Gastrocnemius medialis (tissue), 4 donors: ENCODE measurements around the gene C17orf100. TPM values are rescaled to one million over a fixed set of nuclear protein-coding genes. Genes with fewer than 3 reads are reported as not detected.
"Not testable (repeated sequence)": the region's sequence is repeated elsewhere in the genome, so short reads cannot be mapped to it uniquely, and the experiment has no call there.

Source experiments
- ATAC-seq, 2 donors: fragments of 150-250 bp; one replicate each; pipeline ENCODE4 v1.9.1; 2016
- DNase-seq, 2 donors: peaks; one replicate each; pipeline ENCODE4 v3.0.0-alpha.2; 2019
- H3K27ac ChIP-seq, 4 donors: fragments of 200-600 bp; sonication (generic); 1 replicate in 1 of 4; 2 replicates in 3 of 4; pipeline ENCODE4 v1.5.1; 2016 to 2018; ENCODE audit warnings: mild to moderate bottlenecking in 2 of 4, moderate library complexity in 1 of 4
- H3K27me3 ChIP-seq, 3 donors: fragments of 200-600 bp; sonication (generic) in 2 of 3; 1 replicate in 1 of 3; 2 replicates in 2 of 3; pipeline versions ENCODE4 v1.5.1 to v1.6.0; 2016 to 2019; ENCODE audit warnings: mild to moderate bottlenecking in 1 of 3, moderate library complexity in 1 of 3
- H3K36me3 ChIP-seq, 2 donors: fragments of 200-600 bp; sonication (generic) in 1 of 2; one replicate each; pipeline ENCODE4 v1.5.1; 2017 to 2018
- H3K4me1 ChIP-seq, 2 donors: fragments of 200-600 bp; sonication (generic) in 1 of 2; one replicate each; pipeline ENCODE4 v1.5.1; 2016 to 2017; ENCODE audit warnings: mild to moderate bottlenecking in 2 of 2
- H3K4me3 ChIP-seq, 4 donors: fragments of 200-600 bp; sonication (generic) in 3 of 4; 1 replicate in 1 of 4; 2 replicates in 3 of 4; pipeline ENCODE4 v1.5.1; 2016 to 2019; ENCODE audit warnings: mild to moderate bottlenecking in 2 of 4
- H3K9me3 ChIP-seq, 3 donors: fragments of 200-600 bp; sonication (generic) in 2 of 3; 1 replicate in 1 of 3; 2 replicates in 2 of 3; pipeline ENCODE4 v1.5.1; 2016 to 2019
- CTCF ChIP-seq, 5 experiments: fragments of 450-650 bp in 3 of 5; fragments of 200-600 bp in 2 of 5; sonication (generic) in 2 of 5; IDR thresholded peaks in 4 of 5; conservative IDR thresholded peaks in 1 of 5; 1 replicate in 4 of 5; 2 replicates in 1 of 5; pipeline ENCODE4 v1.5.1; 2016 to 2019; ENCODE audit warnings: antibody characterized with exemption in 5 of 5, mild to moderate bottlenecking in 3 of 5, moderate library complexity in 3 of 5
- POLR2A ChIP-seq, 2 donors: fragments of 450-650 bp; IDR thresholded peaks; one replicate each; pipeline ENCODE4 v1.6.1; 2017; ENCODE audit warnings: antibody characterized with exemption in 2 of 2, mild to moderate bottlenecking in 2 of 2, moderate library complexity in 2 of 2
- in situ Hi-C, 4 donors: fragments of 200-750 bp; cut with MboI; loops; one replicate each; pipeline versions ENCODE4 v1.15.0 to v1.8.0; 2017; ENCODE audit warnings: low sequenced_read_pairs in 4 of 4
- intact Hi-C: fragments of 100-400 bp; cut with DNase I; formaldehyde crosslinking; loops from one replicate; pipeline ENCODE4 v1.15.1; 2023; ENCODE audit warnings: low total_unique reads
- total RNA-seq, 4 donors: library from RNA; depleted of rRNA; stranded (reverse); fragments of >200 nt; gene quantifications; one replicate each; pipeline versions ENCODE4 v1.1.0 to v1.2.3, GENCODE V29; 2016

Gene C17orf100
- total RNA-seq, 4 donors from 2014 or later, result 0.27 TPM; not detected in 3

GRCh38 chr17:6657633-6658287, 6.2 kb downstream of the C17orf100 start:
- ATAC-seq (no peak), DNase-seq (no peak)
- no peaks in the 10 kb centered on the region for H3K36me3 ChIP-seq
- no peak overlapping the region for H3K4me3 ChIP-seq
- peaks cover 21 to 39% (median 30%) of the 10 kb centered on the region in 3 donors for H3K27me3 ChIP-seq
- intact Hi-C loops, result loop anchor here (10.0 kb wide), 1 partner anchor 1173 kb away; the partner anchor contains the start of genes DERL2 and MIS12
- H3K4me1 ChIP-seq, result peaks cover under 1 to 8% of the 10 kb centered on the region in 2 donors
- H3K27ac ChIP-seq, result no peak overlapping the region
- in situ Hi-C loops, result loop anchor here in 3 of 4 donors (25.0 kb wide), 2 partner anchors 180 to 355 kb away; partner anchors contain the start of genes BCL6B (in 3 of the 3), RNASEK (in 3 of the 3) and TEKT1 (in 1 of the 3)
- TF ChIP-seq POLR2A (IDR thresholded peaks at IDR 0.05) (no peak), CTCF (IDR thresholded peaks at IDR 0.05 in 4 of 5, conservative IDR thresholded peaks at IDR 0.05 in 1 of 5) (no peak)
- H3K9me3 ChIP-seq, result no peaks in the 10 kb centered on the region

DNA sequence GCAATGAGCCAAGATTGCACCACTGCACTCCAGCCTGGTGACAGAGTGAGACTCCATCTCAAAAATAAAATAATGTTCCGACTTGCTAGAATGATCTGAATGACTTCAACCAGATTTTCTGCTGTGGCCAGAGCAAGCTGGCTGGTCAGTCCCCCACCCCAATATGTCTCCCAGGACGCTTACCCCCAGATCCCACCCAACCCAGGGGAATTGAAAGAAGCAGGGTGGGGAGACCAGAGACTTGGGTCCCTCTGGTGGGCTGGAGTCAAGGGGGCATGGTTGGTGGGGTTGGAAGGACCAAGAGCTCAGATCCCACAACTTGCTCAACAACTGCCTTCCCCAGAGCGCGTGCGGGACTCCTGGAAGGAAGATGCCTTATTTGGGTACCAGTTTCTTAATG, 6.8 kb downstream of the C17orf100 start:
- H3K27ac ChIP-seq, H3K9me3 ChIP-seq, H3K36me3 ChIP-seq, H3K4me1 ChIP-seq, H3K4me3 ChIP-seq, DNase-seq, ATAC-seq: not testable (repeated sequence)
- in situ Hi-C loops, result loop anchor here in 3 of 4 donors (25.0 kb wide), 2 partner anchors 179 to 354 kb away; partner anchors contain the start of genes BCL6B (in 3 of the 3), RNASEK (in 3 of the 3) and TEKT1 (in 1 of the 3)
- H3K27me3 ChIP-seq, result peaks cover 21 to 39% (median 30%) of the 10 kb centered on the region in 3 donors
- intact Hi-C loops, result loop anchor here (10.0 kb wide), 1 partner anchor 1174 kb away; the partner anchor contains the start of genes DERL2 and MIS12

- intact Hi-C loops, result no loop called here
- ATAC-seq (no peak), DNase-seq (no peak)
- no peak for TF ChIP-seq POLR2A (IDR thresholded peaks at IDR 0.05)
- TF ChIP-seq CTCF (IDR thresholded peaks at IDR 0.05 in 4 of 5, conservative IDR thresholded peaks at IDR 0.05 in 1 of 5), result no peak
- no peaks in the 10 kb centered on the region for H3K36me3 ChIP-seq
- H3K27me3 ChIP-seq, result peaks cover 13 to 24% (median 17%) of the 10 kb centered on the region in 3 donors
- in situ Hi-C loops, result loop anchor here in 3 of 4 donors (10.0 to 25.0 kb wide), 3 partner anchors 177 to 352 kb away; partner anchors contain the start of genes BCL6B (in 3 of the 3), RNASEK (in 3 of the 3) and TEKT1 (in 1 of the 3)
- no peaks in the 10 kb centered on the region for H3K9me3 ChIP-seq
- H3K27ac ChIP-seq, result no peak overlapping the region
- H3K4me3 ChIP-seq, result no peak overlapping the region
- no peaks in the 10 kb centered on the region for H3K4me1 ChIP-seq
These were observed 8.5 kb downstream of the C17orf100 start for GRCh38 chr17:6660101-6660500.

- DNase-seq, result no peak
- H3K4me1 ChIP-seq, result no peaks in the 10 kb centered on the region
- H3K9me3 ChIP-seq, result no peaks in the 10 kb centered on the region
- peak in 1 of 2 donors; percentile 8 for ATAC-seq
- intact Hi-C loops (no loop called here), in situ Hi-C loops (loop anchor here in 3 of 4 donors (10.0 to 25.0 kb wide), 3 partner anchors 176 to 351 kb away; partner anchors contain the start of genes BCL6B (in 3 of the 3), RNASEK (in 3 of the 3) and TEKT1 (in 1 of the 3))
- H3K4me3 ChIP-seq, result no peak overlapping the region
- no peak overlapping the region for H3K27ac ChIP-seq
- H3K27me3 ChIP-seq, result peaks cover 9 to 20% (median 13%) of the 10 kb centered on the region in 3 donors
- no peaks in the 10 kb centered on the region for H3K36me3 ChIP-seq
- no peak for TF ChIP-seq CTCF (IDR thresholded peaks at IDR 0.05 in 4 of 5, conservative IDR thresholded peaks at IDR 0.05 in 1 of 5)
- TF ChIP-seq POLR2A (IDR thresholded peaks at IDR 0.05), result no peak
These were observed 9.4 kb downstream of the C17orf100 start for GRCh38 chr17:6660805-6661463.
